GM19468 (cell line): ENCODE data around the gene C1orf116.
A peak's percentile ranks its signal among the peaks of the same experiment; 100 is the strongest.
"Not testable (repeated sequence)": the region's sequence is repeated elsewhere in the genome, so short reads cannot be mapped to it uniquely, and the experiment has no call there.

Source experiments
- ATAC-seq: cut with Tn5 transposase; IDR thresholded peaks from one replicate; pipeline ENCODE4 v1.9.1; 2021; ENCODE audit warnings: mild to moderate bottlenecking, moderate library complexity, moderate number of reproducible peaks; ENCODE audit not compliant: unreplicated experiment; ENCODE audit errors: extremely low read depth

Gene C1orf116

GRCh38 chr1:207060596-207060995 is 28.0 kb upstream of the C1orf116 start:
- ATAC-seq, result no peak

DNA sequence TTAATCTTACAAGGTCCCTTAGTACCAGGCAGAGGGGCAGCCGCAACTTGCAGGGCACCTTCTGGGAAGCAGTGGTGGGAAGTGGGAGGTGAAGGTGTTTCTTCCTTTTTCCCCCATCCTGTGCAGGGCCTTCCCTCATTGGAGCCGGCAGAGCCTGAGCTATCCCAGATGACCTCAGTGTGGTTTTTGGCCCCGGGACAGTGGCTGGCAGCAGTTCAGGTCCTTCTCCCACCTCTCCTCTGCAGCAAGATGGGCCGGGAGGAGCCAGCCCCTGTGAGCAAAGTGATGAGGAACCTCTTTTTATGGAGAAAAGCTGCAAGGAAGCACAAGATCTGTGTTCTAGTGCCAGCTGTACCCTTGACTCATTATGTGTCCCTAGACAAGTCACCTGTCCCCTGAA is 27.3 kb upstream of the C1orf116 start:
- no peak for ATAC-seq

GRCh38 chr1:207058878-207059867 is 26.6 kb upstream of the C1orf116 start:
- ATAC-seq, result no peak

DNA sequence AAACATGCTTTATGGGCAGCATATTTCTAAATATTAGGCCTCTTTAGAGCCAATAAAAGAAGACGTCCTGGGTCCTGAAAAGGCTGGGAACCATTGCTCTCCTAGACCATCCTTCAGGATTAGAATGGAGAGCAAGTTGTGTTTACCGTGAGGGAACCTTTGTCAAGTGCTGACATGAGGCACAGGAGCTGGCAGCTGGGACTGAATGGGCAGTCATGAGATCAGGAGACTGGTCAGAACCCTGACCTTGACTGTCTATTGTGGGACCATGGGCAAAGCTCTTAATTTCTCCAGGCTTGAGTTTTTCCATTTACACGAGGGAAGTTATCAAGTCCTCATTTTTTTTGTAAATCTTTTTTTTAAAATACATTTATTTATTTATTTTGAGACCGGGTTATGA is 25.7 kb upstream of the C1orf116 start:
- ATAC-seq, result no peak

GRCh38 chr1:207056673-207057072 is 24.1 kb upstream of the C1orf116 start:
- no peak for ATAC-seq

DNA sequence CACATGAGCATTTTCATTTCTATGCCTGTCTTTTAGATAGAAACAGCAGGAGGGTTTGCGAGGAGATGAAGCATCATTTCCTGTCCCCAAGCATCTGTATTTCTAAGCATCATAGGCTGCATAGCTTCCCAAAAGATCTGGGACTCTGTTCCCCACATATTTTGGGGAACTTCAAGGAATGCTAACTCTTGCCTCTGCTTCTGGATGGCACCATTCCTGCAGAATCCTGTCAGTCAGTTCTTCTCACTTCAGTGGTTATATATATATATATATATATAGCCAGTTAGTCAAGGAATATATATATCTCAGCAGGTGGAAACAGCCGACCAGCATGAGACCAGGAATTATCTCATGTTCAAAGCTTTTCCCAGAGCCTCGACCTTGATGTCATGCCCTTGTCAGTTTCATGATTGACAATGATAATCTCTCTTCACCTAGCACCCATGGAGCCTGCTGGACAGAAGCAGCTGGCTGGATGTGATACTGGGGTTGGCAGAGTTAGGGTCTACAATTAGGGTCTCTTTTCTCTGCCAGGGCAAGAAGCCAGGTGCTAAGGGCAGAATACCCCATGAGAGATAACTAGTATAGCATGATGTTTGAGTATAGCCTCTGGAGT is 22.9 kb upstream of the C1orf116 start:
- no peak for ATAC-seq

- ATAC-seq, result no peak
Observed at GRCh38 chr1:207054491-207054890, 21.9 kb upstream of the C1orf116 start.

- peak; percentile 56 for ATAC-seq
Observed at GRCh38 chr1:207052911-207053769, 20.6 kb upstream of the C1orf116 start, which contains the start of gene PFKFB2. PFKFB2 (plus strand) TSS chr1:207053275; CDS start chr1:207054718, 1,443 bp downstream.

DNA sequence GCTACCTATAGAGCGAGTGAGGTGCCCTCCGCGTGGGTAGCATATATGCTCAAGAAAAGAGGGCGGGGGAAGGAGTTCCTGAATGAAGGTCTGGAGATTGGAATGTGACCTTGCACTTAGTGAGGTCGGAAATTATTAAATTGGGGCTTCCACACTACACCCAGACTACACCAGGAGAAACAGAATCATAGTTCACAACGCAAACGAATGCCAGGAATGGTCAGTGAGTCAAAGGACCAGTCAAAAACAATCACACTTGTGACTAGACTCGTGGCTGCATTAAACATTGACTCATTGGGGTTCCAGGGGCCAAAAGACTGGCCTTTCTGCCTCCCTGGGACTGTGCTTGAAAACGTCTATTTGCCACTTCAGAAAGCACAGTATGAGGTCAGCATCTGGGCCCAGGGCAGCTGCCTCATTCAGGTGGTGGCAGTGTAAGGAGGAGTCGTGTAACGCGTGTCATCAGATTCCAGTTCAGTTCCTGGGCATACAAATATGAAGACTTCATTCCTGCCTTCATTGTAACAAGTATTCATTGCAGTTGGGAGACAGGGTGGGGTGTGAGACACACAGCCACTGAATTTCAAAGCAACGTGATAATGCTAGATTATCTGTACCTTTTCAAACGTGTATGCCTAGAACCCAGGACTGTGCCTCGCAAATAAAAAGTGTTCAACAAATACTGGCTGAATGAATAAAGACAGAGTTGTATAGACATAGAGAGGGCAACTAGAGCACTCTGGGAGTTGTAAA is 18.8 kb upstream of the C1orf116 start, which contains the start of gene YOD1:
TSS of gene YOD1 (minus strand) at position 18 of the 753 bp plus-strand sequence. CDS start 178 bp downstream, outside the sequence.
- no peak for ATAC-seq

DNA sequence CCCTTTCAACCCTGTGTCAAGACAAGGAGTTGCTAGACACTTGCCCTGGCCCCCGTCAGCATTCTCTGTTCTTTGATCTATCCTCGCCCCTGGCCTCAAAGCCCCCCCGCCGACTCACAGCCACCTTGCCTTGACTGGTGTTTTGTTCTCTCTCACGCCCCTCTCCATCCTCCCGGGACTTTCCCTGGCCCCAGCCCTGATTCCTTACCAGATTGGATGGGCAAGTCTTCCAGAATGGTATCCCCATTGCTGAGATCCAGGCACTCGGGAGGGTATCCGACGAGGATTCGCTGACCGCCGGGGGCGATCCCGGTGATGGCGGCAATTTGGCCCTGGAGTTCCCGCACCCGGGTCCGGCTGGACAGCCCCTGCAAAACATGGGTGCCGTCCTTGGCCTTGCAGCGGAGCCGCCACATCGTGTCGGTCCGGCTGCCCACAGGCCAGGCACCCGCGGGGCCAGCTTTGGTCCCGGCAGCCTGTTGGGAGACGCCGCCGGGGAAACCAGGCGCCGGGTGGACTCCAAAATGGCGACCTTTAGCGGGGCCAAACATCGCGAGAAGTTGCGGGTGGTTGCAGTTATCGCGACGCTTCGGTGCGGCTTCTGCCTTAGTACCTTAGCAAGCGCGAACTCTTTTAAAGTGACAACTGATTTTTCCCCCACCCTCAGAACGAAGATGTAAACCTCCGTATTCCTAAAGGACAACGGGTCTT is 18.1 kb upstream of the C1orf116 start:
- peak; percentile 18 for ATAC-seq

DNA sequence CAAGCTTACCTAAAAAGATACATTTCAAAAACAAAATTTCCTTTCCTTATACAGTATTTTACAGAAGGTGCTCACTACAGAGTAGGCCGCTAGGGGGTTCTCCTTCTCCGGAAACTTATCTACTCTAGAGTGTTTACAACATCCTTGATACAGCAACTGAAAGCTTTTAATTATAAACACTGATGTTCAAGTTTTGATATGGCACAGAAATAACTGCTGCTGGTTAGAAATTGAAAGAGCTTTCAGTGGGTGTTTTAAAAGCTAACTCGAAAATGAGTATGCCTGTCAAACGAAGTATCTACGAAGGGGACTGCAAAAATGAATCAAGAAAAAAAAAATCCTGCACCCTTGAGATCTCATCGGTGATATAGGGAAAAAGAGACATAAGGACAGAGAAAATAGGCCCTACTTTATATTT is 17.4 kb upstream of the C1orf116 start:
- ATAC-seq, result no peak

- no peak for ATAC-seq
Observed at GRCh38 chr1:207049514-207049913, 17.0 kb upstream of the C1orf116 start.

GRCh38 chr1:207049054-207049453 is 16.5 kb upstream of the C1orf116 start:
- ATAC-seq, result no peak

DNA sequence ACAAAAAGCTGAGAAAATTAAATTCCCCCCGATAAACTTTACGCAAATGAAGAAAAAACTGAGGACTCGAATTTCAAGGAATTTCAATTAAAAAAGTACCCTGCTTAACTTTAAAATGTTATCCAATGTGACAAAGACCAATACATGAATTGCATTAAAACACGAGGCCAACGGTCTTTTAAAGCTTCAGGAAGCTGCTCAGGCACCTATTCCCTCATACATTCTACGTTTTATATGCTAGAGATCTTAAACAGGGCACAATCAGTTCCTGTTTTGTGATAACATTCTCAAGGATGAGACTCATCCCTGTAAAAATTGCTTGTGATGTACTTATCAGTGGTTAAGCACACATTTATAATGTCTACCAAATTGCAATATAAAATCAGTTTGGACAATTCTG is 15.5 kb upstream of the C1orf116 start:
- no peak for ATAC-seq

GRCh38 chr1:207047505-207047904 is 14.9 kb upstream of the C1orf116 start:
- no peak for ATAC-seq

- no peak for ATAC-seq
Observed at GRCh38 chr1:207045453-207045852, 12.9 kb upstream of the C1orf116 start.

- not testable (repeated sequence) for ATAC-seq
Observed at GRCh38 chr1:207041397-207041796, 8.8 kb upstream of the C1orf116 start.

- ATAC-seq, result no peak
Observed at GRCh38 chr1:207040181-207040533, 7.6 kb upstream of the C1orf116 start.
